Neuronal stem cell (in vitro differentiated cells): ENCODE results near the gene POU2F3.

ENCODE experiments used
- DNase-seq: peaks from one replicate; pipeline ENCODE4 v3.0.0-alpha.2; 2013; ENCODE audit warnings: low spot score
- H2AFZ ChIP-seq: one replicate; pipeline ENCODE4 v1.6.1; 2013; ENCODE audit warnings: mild to moderate bottlenecking, low read length, inconsistent platforms
- H2AK5ac ChIP-seq: 2 replicates; pipeline ENCODE4 v1.6.1; 2013; ENCODE audit warnings: low read depth, mild to moderate bottlenecking, inconsistent platforms, low read length, moderate library complexity, mixed read lengths
- H2BK120ac ChIP-seq: 2 replicates; pipeline ENCODE4 v1.6.1; 2013; ENCODE audit warnings: low read depth, mild to moderate bottlenecking, inconsistent platforms, low read length, moderate library complexity, mixed read lengths
- H2BK12ac ChIP-seq: one replicate; pipeline ENCODE4 v1.6.1; 2013; ENCODE audit warnings: low read length, inconsistent platforms
- H2BK15ac ChIP-seq: 2 replicates; pipeline ENCODE4 v1.6.1; 2013; ENCODE audit warnings: mild to moderate bottlenecking, low read length, inconsistent platforms, mixed read lengths
- H2BK5ac ChIP-seq: one replicate; pipeline ENCODE4 v1.6.1; 2013; ENCODE audit warnings: inconsistent platforms, mild to moderate bottlenecking, low read length, moderate library complexity
- H3K14ac ChIP-seq: one replicate; pipeline ENCODE4 v1.6.1; 2013; ENCODE audit warnings: low read length, inconsistent platforms
- H3K18ac ChIP-seq: 2 replicates; pipeline ENCODE4 v1.6.1; 2013; ENCODE audit warnings: low read length, inconsistent platforms
- H3K23ac ChIP-seq: 2 replicates; pipeline ENCODE4 v1.6.1; 2013; ENCODE audit warnings: low read depth, mild to moderate bottlenecking, mixed read lengths, low read length, inconsistent platforms; ENCODE audit not compliant: poor library complexity
- H3K27ac ChIP-seq: replicated peaks from 3 replicates; pipeline ENCODE4 v1.5.1; 2013; ENCODE audit warnings: low read length, inconsistent platforms
- H3K27me3 ChIP-seq, 3 experiments: 2 replicates each; pipeline ENCODE4 v1.6.1; 2013; ENCODE audit warnings: low read length in 3 of 3, mild to moderate bottlenecking in 2 of 3, inconsistent platforms in 1 of 3, low read depth in 1 of 3, mixed read lengths in 1 of 3, moderate library complexity in 1 of 3; ENCODE audit not compliant: control insufficient read depth in 3 of 3, insufficient read depth in 3 of 3
- H3K36me3 ChIP-seq, 2 donors: replicated peaks in 1 of 2; 2 replicates each; pipeline ENCODE4 v1.6.1; 2013; ENCODE audit warnings: low read length in 2 of 2; ENCODE audit not compliant: control insufficient read depth in 2 of 2, insufficient read depth in 2 of 2
- H3K4ac ChIP-seq: 2 replicates; pipeline ENCODE4 v1.6.1; 2013; ENCODE audit warnings: inconsistent platforms, mild to moderate bottlenecking, low read length, moderate library complexity
- H3K4me1 ChIP-seq, 2 donors: 1 replicate in 1 of 2; 2 replicates in 1 of 2; pipeline ENCODE4 v1.6.1; 2013; ENCODE audit warnings: low read length in 2 of 2, low read depth in 1 of 2; ENCODE audit not compliant: control insufficient read depth in 2 of 2, insufficient read depth in 1 of 2
- H3K4me2 ChIP-seq: one replicate; pipeline ENCODE4 v1.6.1; 2013; ENCODE audit warnings: mild to moderate bottlenecking, low read length, inconsistent platforms; ENCODE audit not compliant: insufficient read depth, poor library complexity, severe bottlenecking
- H3K4me3 ChIP-seq, 2 donors: 2 replicates each; pipeline ENCODE4 v1.5.1; 2013; ENCODE audit warnings: low read length in 2 of 2, mild to moderate bottlenecking in 2 of 2, inconsistent platforms in 1 of 2, moderate library complexity in 1 of 2
- H3K79me1 ChIP-seq: one replicate; pipeline ENCODE4 v1.6.1; 2013; ENCODE audit warnings: low read depth, mild to moderate bottlenecking, inconsistent platforms, low read length, moderate library complexity
- H3K9ac ChIP-seq: one replicate; pipeline ENCODE4 v1.6.1; 2013; ENCODE audit warnings: mild to moderate bottlenecking, low read depth, low read length, inconsistent platforms; ENCODE audit not compliant: poor library complexity
- H3K9me3 ChIP-seq, 2 donors: replicated peaks in 1 of 2; 2 replicates each; pipeline versions ENCODE3 to v1.6.1; 2013; ENCODE audit warnings: low read length in 2 of 2, mild to moderate bottlenecking in 2 of 2, inconsistent platforms in 1 of 2, low read depth in 1 of 2, mixed read lengths in 1 of 2, moderate library complexity in 1 of 2; ENCODE audit not compliant: control insufficient read depth in 2 of 2, insufficient read depth in 1 of 2
- H4K8ac ChIP-seq: one replicate; pipeline ENCODE4 v1.6.1; 2013; ENCODE audit warnings: low read depth, mild to moderate bottlenecking, inconsistent platforms, low read length, moderate library complexity
- H4K91ac ChIP-seq: one replicate; pipeline ENCODE4 v1.6.1; 2013; ENCODE audit warnings: low read length, low read depth, mild to moderate bottlenecking, inconsistent platforms; ENCODE audit not compliant: poor library complexity
- WGBS, 2 donors: extraction: QIAGEN DNeasy Blood & Tissue Kit; methylation state at CpG; one replicate each; pipeline ENCODE4 v1.1.7; 2013; ENCODE audit warnings: missing lambda C conversion rate in 2 of 2, mixed read lengths in 1 of 2; ENCODE audit not compliant: insufficient read length in 2 of 2, insufficient replicate concordance in 1 of 2; ENCODE audit errors: extremely low coverage in 2 of 2; 5-methylcytosine and 5-hydroxymethylcytosine counted together

POU2F3 gene

DNA sequence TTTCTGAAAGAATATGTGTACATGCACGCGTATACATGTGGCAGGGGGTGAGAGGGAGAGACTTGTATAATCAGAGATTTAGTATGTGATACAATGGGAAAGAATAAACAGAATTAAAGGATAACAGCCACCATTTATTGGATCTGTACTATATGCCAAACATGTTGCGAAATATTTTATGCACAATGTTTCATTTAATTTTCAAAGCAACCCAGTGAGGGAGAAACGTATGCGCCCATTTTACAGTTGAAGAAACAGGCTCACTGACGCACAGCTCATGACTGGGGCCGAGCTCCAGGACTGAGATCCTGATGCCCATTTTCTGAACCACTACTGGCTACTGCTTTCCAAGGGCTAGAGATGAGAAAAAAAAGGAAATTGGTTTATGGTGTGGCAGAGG, 32.4 kb upstream of the POU2F3 start:
- Histone ChIP-seq H3K27ac (no peak overlapping the region), H3K4me3 (no peak overlapping the region), H4K91ac (no peak overlapping the region), H3K79me1 (no peaks in the 10 kb centered on the region), H3K27me3 (peaks cover 3 to 42% (median 6%) of the 10 kb centered on the region in 3 experiments), H3K4ac (no peak overlapping the region), H2BK5ac (no peak overlapping the region), H3K23ac (no peak overlapping the region), H3K18ac (no peak overlapping the region), H3K4me1 (peaks cover 13 to 20% of the 10 kb centered on the region in 2 donors), H3K14ac (no peak overlapping the region), H3K9ac (no peak overlapping the region), H2BK12ac (no peak overlapping the region), H2BK15ac (no peak overlapping the region), H3K36me3 (no peaks in the 10 kb centered on the region), H2AK5ac (no peak overlapping the region), H2BK120ac (no peak overlapping the region), H4K8ac (no peak overlapping the region), H3K4me2 (no peak overlapping the region), H2AFZ (peak overlapping the region; percentile 58), H3K9me3 (no peaks in the 10 kb centered on the region)
- no peak for DNase-seq
- no CpG with 5 or more reads among the region's 7 CpGs for WGBS, 2 donors

DNA sequence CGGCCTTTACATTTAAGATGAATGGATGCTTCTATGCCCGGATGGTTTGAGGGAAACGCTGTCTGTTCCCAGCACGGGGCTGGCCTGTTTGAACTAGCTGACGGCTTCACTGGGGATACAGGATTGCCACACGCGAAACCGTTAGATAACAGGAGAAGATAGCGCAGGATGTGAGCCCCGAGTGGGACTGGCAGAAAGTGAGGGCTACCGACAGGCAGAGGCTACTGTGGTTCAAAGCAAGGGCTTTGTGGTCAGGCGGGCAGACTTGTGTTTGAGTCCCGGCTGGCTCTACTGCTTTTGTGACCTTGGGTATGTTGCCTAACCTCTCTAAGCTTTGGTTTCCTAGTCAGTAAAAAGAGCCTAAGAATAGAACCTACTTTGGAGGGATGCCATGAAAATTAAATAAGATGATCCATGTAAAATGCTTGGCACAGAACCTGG, 31.9 kb upstream of the POU2F3 start:
- no peak overlapping the region for H3K23ac ChIP-seq
- peaks cover 3 to 47% (median 6%) of the 10 kb centered on the region in 3 experiments for H3K27me3 ChIP-seq
- WGBS, 2 donors = no CpG with 5 or more reads among the region's 13 CpGs
- H2BK120ac ChIP-seq = no peak overlapping the region
- no peak overlapping the region for H2BK5ac ChIP-seq
- no peak overlapping the region for H2AK5ac ChIP-seq
- peak overlapping the region; percentile 14 for H3K14ac ChIP-seq
- H3K4ac ChIP-seq = no peak overlapping the region
- no peak overlapping the region for H3K18ac ChIP-seq
- H4K91ac ChIP-seq = no peak overlapping the region
- H3K9me3 ChIP-seq = no peaks in the 10 kb centered on the region
- no peak overlapping the region for H3K27ac ChIP-seq
- peak overlapping the region; percentile 58 for H2AFZ ChIP-seq
- H3K4me3 ChIP-seq = peak overlapping the region in 1 of 2 donors; percentile 47
- DNase-seq = no peak
- no peak overlapping the region for H2BK12ac ChIP-seq
- H3K36me3 ChIP-seq = no peaks in the 10 kb centered on the region
- no peak overlapping the region for H4K8ac ChIP-seq
- H3K4me2 ChIP-seq = no peak overlapping the region
- no peak overlapping the region for H3K9ac ChIP-seq
- H3K4me1 ChIP-seq = peaks cover 13 to 25% of the 10 kb centered on the region in 2 donors
- no peaks in the 10 kb centered on the region for H3K79me1 ChIP-seq
- no peak overlapping the region for H2BK15ac ChIP-seq

DNA sequence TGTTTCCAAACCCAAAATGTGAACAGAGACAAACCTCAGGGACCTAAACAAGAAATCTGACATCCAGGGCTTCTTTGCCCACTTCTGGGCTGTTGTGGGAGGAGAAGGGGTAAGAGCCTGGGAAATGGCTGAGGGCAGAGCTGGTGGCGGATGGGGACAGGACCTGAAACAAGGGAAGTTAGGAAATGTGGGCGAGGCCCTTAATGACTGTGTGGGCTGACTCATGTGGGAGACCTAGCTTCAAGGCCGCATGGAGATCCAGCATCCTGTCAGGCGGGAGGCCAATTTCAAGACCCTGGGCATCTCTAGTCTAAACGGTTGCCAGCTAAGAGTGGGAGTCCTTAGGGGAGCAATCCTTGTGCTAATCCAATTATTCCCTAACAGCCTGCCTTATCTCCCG, 31.2 kb upstream of the POU2F3 start:
- H3K14ac ChIP-seq = no peak overlapping the region
- H3K4ac ChIP-seq = no peak overlapping the region
- H3K36me3 ChIP-seq = no peaks in the 10 kb centered on the region
- H2AFZ ChIP-seq = no peak overlapping the region
- no peak overlapping the region for H2BK15ac ChIP-seq
- no peak overlapping the region for H2BK120ac ChIP-seq
- no peak overlapping the region for H2BK5ac ChIP-seq
- no peaks in the 10 kb centered on the region for H3K79me1 ChIP-seq
- H3K9me3 ChIP-seq = no peaks in the 10 kb centered on the region
- no CpG with 5 or more reads among the region's 6 CpGs for whole genome bisulfite sequencing, 2 donors
- H2BK12ac ChIP-seq = no peak overlapping the region
- no peak for DNase-seq
- no peak overlapping the region for H3K27ac ChIP-seq
- H3K4me1 ChIP-seq = peaks cover 15 to 28% of the 10 kb centered on the region in 2 donors
- no peak overlapping the region for H3K9ac ChIP-seq
- no peak overlapping the region for H4K91ac ChIP-seq
- no peak overlapping the region for H3K23ac ChIP-seq
- no peak overlapping the region for H3K18ac ChIP-seq
- H4K8ac ChIP-seq = no peak overlapping the region
- peaks cover 3 to 55% (median 6%) of the 10 kb centered on the region in 3 experiments for H3K27me3 ChIP-seq
- no peak overlapping the region for H3K4me3 ChIP-seq
- no peak overlapping the region for H3K4me2 ChIP-seq
- H2AK5ac ChIP-seq = no peak overlapping the region

DNA sequence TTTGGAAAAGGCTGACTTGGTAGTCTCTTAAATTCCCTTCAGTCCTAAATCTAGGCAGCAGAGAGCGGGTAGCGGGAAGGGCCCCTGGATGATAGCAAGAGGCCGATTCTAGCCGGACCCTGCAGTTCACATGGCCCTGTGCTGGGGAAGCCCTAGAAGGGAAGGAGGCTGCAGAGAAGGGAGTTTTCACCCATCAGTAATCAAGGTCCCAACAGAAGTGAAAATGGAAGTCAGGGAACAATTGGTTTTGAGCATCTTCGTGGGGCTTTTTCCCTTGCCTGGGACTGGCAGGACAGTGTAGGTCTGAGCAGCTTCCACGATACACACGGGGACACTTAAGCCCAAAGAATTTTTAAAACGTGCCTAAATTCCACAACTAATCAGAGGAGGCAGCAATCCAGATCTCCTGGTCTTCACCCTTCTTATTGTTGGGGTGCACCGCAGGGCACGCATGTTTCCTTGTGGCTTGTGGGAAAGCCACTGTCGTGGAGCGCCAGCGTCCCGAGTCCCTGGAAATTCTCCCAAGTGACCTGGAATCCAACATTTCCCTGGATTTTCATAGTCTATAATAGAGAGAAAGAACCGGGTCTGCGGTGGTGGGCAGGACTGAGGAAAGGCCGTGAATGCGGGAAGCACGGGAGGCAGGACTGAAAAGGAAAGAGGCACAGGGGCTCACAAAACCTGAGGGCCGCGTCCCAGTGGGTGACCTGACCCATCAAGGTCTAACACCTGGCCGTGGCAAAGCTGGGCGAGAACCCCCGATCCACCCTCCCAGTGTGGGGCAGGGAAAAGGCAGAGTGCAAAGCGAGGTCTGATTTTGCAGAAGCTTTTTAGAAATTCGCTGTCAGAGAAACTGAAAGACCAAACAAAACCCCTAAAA, 30.0 kb upstream of the POU2F3 start:
- Histone ChIP-seq H3K27me3 (peaks cover 3 to 63% (median 6%) of the 10 kb centered on the region in 3 experiments), H3K36me3 (no peaks in the 10 kb centered on the region), H3K4me1 (peaks cover 15 to 28% of the 10 kb centered on the region in 2 donors), H2BK15ac (no peak overlapping the region), H4K91ac (no peak overlapping the region), H3K79me1 (no peaks in the 10 kb centered on the region), H3K4me3 (peak overlapping the region; percentile 77), H3K27ac (no peak overlapping the region), H3K9me3 (no peaks in the 10 kb centered on the region), H3K18ac (peak overlapping the region; percentile 42), H2AFZ (peak overlapping the region; percentile 95), H3K4me2 (peak overlapping the region; percentile 77), H3K4ac (no peak overlapping the region), H2BK12ac (no peak overlapping the region), H3K9ac (peak overlapping the region; percentile 71), H2BK5ac (no peak overlapping the region), H3K23ac (no peak overlapping the region), H2BK120ac (no peak overlapping the region), H3K14ac (no peak overlapping the region), H2AK5ac (no peak overlapping the region), H4K8ac (no peak overlapping the region)
- WGBS, 2 donors = no CpG with 5 or more reads among the region's 26 CpGs
- DNase-seq = no peak
